RKO (cell line): Measurements from ENCODE around the gene ZNF599.
A peak's percentile ranks its signal among the peaks of the same experiment; 100 is the strongest.

Experiments
- DNase-seq: peaks from one replicate; pipeline ENCODE4 v3.0.0-alpha.2; 2016; ENCODE audit warnings: low spot score

The ZNF599 gene

DNA sequence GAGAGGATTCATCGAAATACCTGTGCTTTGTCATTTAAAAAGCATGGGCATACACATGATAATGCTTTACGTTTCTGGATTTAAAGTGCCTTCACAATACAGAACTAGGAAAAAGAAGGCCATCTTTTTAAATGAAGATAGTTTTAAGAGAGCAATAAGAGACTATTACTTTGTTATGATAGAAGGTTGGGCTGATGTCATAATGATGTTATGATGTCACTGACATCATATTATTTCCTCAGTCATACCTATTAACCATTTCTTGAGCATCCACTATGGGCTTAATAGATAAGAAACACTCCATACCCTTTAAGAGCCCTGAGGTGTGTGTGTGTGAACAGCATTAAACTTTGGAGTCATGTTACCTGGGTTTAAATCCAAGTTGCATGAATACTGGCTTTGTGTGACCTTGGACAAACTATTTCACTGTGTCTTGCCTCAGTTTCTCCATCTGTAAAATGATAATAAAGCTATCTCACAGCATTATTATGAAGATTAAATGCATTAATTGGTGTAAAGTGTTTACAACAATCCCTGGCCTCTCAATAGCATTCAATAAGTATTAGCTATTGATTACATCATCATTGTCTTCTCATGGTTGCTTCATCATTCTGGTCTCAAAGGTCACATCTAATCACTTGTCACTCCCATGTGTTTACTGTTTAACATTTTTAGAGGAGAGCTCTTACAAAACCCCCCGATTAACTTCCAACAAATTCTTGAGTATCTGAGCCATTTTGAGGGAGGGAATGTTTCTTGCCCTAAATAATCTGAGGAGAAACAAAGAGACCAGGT is 27.9 kb downstream of the ZNF599 start:
- DNase-seq, result no peak

GRCh38 chr19:34734537-34735103 is 38.4 kb downstream of the ZNF599 start:
- peak; percentile 94 for DNase-seq

GRCh38 chr19:34733746-34734536 is 39.1 kb downstream of the ZNF599 start, which contains the start of gene ZNF181:
ZNF181 (plus strand) TSS chr19:34734243; CDS start chr19:34735038, 795 bp downstream.
- peak; percentile 92 for DNase-seq

GRCh38 chr19:34733266-34733745 is 39.7 kb downstream of the ZNF599 start:
- DNase-seq, result peak; percentile 68

DNA sequence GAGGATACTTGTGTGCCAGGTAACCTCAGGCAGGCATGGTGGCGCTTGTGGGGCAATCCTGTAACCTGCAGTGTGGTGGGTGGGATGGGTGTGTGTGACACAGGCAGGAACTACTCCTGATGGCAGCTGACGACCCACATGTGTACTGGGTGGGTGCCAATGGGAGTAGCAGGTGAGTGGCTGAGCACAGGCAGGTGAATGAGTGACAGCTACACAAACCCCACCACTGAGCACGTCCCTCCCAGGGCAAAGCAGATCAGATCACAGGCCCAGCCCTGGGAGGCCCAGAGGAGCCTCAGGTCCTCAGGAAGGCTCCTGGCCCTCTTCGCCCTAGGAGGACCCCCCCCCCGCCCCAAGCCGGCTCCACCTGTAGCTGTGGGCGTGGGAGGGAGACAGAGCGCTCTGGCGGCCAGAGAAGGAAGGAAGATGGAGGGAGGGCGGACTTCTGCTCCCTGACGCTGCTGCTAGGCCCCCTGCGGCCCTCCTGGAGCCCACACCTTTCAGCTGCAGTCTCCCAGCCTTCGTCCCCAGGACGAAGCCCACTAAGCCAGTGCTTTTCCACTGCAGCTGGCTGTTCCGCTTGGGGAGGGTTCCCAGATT is 40.3 kb downstream of the ZNF599 start:
- no peak for DNase-seq

- DNase-seq, result no peak
These were observed 41.1 kb downstream of the ZNF599 start for GRCh38 chr19:34731964-34732363.

GRCh38 chr19:34731019-34731829 is 41.8 kb downstream of the ZNF599 start:
- no peak for DNase-seq

- DNase-seq, result no peak
These were observed 47.6 kb downstream of the ZNF599 start for GRCh38 chr19:34725400-34725799.

- DNase-seq, result peak; percentile 13
These were observed 50.7 kb downstream of the ZNF599 start for GRCh38 chr19:34722353-34722752.

GRCh38 chr19:34715357-34715756 is 57.7 kb downstream of the ZNF599 start:
- DNase-seq, result no peak

GRCh38 chr19:34713262-34713637 is 59.8 kb downstream of the ZNF599 start:
- DNase-seq, result no peak

DNA sequence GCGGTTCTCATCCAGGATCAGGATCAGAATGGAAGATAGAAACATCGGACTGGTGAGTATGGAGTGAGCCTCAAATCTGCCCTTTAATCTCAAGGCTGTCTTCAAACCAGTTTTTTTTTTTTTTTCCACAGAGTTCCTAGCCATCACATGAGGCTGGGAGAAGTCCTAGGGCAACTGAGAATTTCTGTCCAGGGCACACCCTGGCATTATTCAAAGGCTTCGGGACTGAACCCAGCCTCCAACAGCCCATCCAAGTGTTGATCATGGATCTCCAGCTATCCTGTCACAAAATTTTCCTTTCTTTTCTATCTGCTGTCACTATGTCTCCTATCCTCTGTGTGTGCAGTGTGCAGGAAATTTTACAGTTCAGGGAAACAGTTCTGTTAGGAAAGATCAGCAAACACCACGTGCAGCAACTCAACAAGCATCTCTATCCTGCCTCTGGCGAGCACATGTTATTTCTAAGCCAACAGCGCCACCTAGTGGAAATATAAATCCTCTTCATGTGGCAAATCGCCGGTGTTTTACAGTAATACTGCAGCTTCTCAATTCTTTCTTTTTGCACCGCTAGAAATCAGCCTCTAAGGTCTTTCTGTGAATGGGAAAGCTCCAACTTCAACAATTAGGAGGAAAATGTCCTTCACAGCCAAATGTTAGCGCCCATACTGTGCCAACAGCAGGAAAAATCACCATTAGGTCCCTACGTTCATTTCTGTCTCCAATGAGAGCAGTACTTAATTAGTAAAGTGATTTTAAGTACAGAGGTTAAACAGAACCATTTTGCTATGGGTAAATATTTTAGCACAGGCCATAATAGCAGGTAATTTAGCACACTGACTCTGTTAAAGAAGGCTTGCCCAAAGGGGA is 60.4 kb downstream of the ZNF599 start:
- peak; percentile 82 for DNase-seq

DNA sequence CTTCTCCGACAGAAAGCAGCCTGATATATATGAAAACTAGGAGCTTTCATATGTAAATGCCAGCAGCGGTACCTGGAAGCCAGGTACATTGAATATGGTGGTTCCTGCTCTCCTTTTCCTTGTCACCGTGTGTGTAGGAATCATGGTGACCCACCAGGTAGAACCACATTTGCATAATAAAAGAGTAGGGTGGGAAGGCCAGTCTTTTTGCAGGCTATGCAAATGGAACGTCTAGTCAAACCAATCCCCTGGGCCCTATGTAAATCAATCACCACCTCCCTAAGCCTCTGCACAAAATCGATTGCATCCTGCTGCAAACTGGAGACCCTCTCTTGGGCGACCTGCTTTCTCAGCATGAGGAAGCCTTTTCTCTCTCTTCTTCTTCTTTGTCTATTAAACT is 61.1 kb downstream of the ZNF599 start:
- DNase-seq, result no peak
